Upper lobe of left lung (tissue), 4 donors: ENCODE measurements around the gene STK39.

Experiments used
- EP300 ChIP-seq, 4 donors: sonication (generic); formaldehyde crosslinking; IDR thresholded peaks; one replicate each; pipeline ENCODE4 v1.5.1; 2017; ENCODE audit warnings: antibody characterized with exemption in 4 of 4, control low read depth in 2 of 4
- POLR2A ChIP-seq, 4 donors: fragments of 450-650 bp; IDR thresholded peaks; one replicate each; pipeline ENCODE4 v1.5.1; 2016 to 2017; ENCODE audit warnings: antibody characterized with exemption in 4 of 4, mild to moderate bottlenecking in 2 of 4
- POLR2AphosphoS5 ChIP-seq, 2 donors: sonication (generic); formaldehyde crosslinking; IDR thresholded peaks; one replicate each; pipeline ENCODE4 v1.5.1; 2017; ENCODE audit warnings: antibody characterized with exemption in 2 of 2
- TF ChIP-seq, protein P1 (sequence below), 6 experiments: fragments of 450-650 bp in 4 of 6; fragments of 200-600 bp in 2 of 6; sonication (generic) in 2 of 6; IDR thresholded peaks; one replicate each; pipeline ENCODE4 v1.5.1; 2016 to 2019; ENCODE audit warnings: antibody characterized with exemption in 6 of 6

DNA sequence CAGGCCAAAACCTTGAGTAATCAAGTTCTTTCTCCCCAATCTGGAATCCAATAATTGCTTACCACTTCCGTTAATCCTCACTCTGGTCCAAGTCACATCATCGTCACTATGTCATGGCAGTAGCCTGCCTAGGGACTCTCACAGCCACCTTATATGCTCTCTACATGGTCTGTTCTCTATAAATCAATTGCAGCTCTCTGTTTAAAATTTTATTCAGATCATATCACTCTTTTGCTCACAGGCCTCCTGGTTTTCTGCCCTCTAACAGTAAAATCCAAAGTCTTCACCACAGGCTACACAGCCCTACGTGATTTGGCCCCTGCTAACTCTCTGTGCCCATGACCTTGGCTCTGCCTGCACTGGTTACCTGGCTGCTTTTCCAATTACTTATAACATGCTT, 188.7 kb downstream of the STK39 start:
- TF ChIP-seq, protein P1, sequence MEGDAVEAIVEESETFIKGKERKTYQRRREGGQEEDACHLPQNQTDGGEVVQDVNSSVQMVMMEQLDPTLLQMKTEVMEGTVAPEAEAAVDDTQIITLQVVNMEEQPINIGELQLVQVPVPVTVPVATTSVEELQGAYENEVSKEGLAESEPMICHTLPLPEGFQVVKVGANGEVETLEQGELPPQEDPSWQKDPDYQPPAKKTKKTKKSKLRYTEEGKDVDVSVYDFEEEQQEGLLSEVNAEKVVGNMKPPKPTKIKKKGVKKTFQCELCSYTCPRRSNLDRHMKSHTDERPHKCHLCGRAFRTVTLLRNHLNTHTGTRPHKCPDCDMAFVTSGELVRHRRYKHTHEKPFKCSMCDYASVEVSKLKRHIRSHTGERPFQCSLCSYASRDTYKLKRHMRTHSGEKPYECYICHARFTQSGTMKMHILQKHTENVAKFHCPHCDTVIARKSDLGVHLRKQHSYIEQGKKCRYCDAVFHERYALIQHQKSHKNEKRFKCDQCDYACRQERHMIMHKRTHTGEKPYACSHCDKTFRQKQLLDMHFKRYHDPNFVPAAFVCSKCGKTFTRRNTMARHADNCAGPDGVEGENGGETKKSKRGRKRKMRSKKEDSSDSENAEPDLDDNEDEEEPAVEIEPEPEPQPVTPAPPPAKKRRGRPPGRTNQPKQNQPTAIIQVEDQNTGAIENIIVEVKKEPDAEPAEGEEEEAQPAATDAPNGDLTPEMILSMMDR (IDR thresholded peaks at IDR 0.05), result no peak
- TF ChIP-seq EP300 (IDR thresholded peaks at IDR 0.05) (no peak), POLR2A (IDR thresholded peaks at IDR 0.05) (no peak), POLR2AphosphoS5 (IDR thresholded peaks at IDR 0.05) (no peak)
